ENCODE measurements around the gene SIX3. TPM values are rescaled to one million over a fixed set of nuclear protein-coding genes. Genes with fewer than 3 reads are reported as not detected.

The SIX3 gene
- total and polyA plus RNA-seq, 2 experiments from 2014 or later, result not detected

DNA sequence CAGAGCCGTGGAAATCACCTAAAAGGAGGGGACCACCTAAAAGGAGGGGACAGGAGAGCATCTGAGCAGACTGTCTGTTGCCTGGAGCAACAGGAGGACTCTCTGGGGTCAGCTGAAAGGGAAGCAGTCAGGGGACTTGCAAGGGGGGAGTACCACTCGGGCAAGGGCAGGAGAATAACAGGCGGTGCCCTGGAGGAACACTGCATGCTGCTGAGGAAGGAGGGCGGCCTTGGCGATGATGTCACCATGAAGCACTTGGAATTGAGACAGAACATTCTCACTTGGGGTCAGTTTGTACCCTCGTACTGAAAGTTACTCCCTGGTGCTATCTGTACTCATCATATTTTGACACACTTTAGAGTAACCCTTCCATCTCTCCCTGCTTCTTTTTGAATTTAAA is 18.4 kb downstream of the SIX3 start:
- peaks cover 6% of the 10 kb centered on the region for H3F3A ChIP-seq (ENCODE audit: insufficient read depth)
- no peak overlapping the region for H3K9ac ChIP-seq
- H3K27me3 ChIP-seq (replicated peaks; ENCODE audit: insufficient read depth), result peaks cover 7% of the 10 kb centered on the region; the same call in 1 of the 2 replicates
- no peak overlapping the region for H3K4me2 ChIP-seq (ENCODE audit: unreplicated experiment)
- 20 to 27% methylated on average over 6 of the region's 6 CpGs for WGBS, 2 experiments (ENCODE audit: low coverage in 1 of 2, low lambda C conversion rate in 2 of 2, missing lambda C conversion rate in 2 of 2)
- H3K36me3 ChIP-seq (ENCODE audit: low read depth), result no peaks in the 10 kb centered on the region
- no peaks in the 10 kb centered on the region for H3K79me2 ChIP-seq (ENCODE audit: insufficient read depth)
- no peaks in the 10 kb centered on the region for H3K9me3 ChIP-seq (ENCODE audit: low read depth)
- H3K4me3 ChIP-seq, result no peak overlapping the region
- in situ Hi-C loops (cut with MboI), result loop anchor here (10.0 to 25.0 kb wide), 2 partner anchors 485 to 923 kb away; no protein-coding TSS in a partner anchor
- peak; percentile 50 for DNase-seq
- peaks cover 23% of the 10 kb centered on the region for H3K4me1 ChIP-seq (ENCODE audit: insufficient read depth)
- no peak overlapping the region for H2AFZ ChIP-seq
- TF ChIP-seq EZH2phosphoT487 (IDR thresholded peaks at IDR 0.05; ENCODE audit: insufficient read depth, low read depth) (no peak), EZH2 (IDR thresholded peaks at IDR 0.05; ENCODE audit: insufficient read depth, poor library complexity, severe bottlenecking) (no peak)
- no peaks in the 10 kb centered on the region for H4K20me1 ChIP-seq (ENCODE audit: insufficient read depth)
- no peak overlapping the region for H3K27ac ChIP-seq
- no peaks in the 10 kb centered on the region for H3K9me2 ChIP-seq (ENCODE audit: insufficient read depth)

DNA sequence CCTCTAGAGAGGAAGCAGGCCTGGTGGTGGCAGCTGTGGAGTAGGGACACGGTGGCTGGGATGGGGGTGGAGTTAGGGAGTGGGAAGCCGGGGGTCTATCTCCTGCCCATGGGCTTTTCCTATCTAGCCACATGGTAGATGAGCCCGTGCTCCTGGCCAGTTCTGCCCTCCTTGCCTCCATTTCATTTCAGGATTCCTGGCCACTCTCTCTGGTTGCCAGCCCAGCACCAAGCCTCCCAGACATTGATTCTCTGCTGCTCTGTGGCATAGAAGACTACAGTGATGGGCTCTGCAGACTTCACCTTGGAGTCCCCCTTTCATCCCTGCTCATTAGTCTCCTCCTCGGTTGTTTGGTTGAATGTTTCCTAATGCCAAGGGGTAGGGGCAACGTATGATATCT is 19.4 kb downstream of the SIX3 start:
- H3K4me3 ChIP-seq, result no peak overlapping the region
- H3K4me2 ChIP-seq (ENCODE audit: unreplicated experiment), result no peak overlapping the region
- in situ Hi-C loops (cut with MboI), result loop anchor here (25.0 kb wide), 1 partner anchor 924 kb away; no protein-coding TSS in a partner anchor
- H3K9me2 ChIP-seq (ENCODE audit: insufficient read depth), result no peaks in the 10 kb centered on the region
- peaks cover 6% of the 10 kb centered on the region for H3F3A ChIP-seq (ENCODE audit: insufficient read depth)
- H3K9me3 ChIP-seq (ENCODE audit: low read depth), result no peaks in the 10 kb centered on the region
- H3K36me3 ChIP-seq (ENCODE audit: low read depth), result no peaks in the 10 kb centered on the region
- H3K4me1 ChIP-seq (ENCODE audit: insufficient read depth), result peaks cover 34% of the 10 kb centered on the region
- 89 to 93% methylated on average over 5 of the region's 5 CpGs for WGBS, 2 experiments (ENCODE audit: low coverage in 1 of 2, low lambda C conversion rate in 2 of 2, missing lambda C conversion rate in 2 of 2)
- no peaks in the 10 kb centered on the region for H4K20me1 ChIP-seq (ENCODE audit: insufficient read depth)
- no peak overlapping the region for H3K27ac ChIP-seq
- TF ChIP-seq EZH2phosphoT487 (IDR thresholded peaks at IDR 0.05; ENCODE audit: insufficient read depth, low read depth) (no peak), EZH2 (IDR thresholded peaks at IDR 0.05; ENCODE audit: insufficient read depth, poor library complexity, severe bottlenecking) (no peak)
- no peak overlapping the region for H2AFZ ChIP-seq
- no peaks in the 10 kb centered on the region for H3K27me3 ChIP-seq (replicated peaks; ENCODE audit: insufficient read depth)
- H3K79me2 ChIP-seq (ENCODE audit: insufficient read depth), result no peaks in the 10 kb centered on the region
- H3K9ac ChIP-seq, result no peak overlapping the region
- DNase-seq, result no peak

DNA sequence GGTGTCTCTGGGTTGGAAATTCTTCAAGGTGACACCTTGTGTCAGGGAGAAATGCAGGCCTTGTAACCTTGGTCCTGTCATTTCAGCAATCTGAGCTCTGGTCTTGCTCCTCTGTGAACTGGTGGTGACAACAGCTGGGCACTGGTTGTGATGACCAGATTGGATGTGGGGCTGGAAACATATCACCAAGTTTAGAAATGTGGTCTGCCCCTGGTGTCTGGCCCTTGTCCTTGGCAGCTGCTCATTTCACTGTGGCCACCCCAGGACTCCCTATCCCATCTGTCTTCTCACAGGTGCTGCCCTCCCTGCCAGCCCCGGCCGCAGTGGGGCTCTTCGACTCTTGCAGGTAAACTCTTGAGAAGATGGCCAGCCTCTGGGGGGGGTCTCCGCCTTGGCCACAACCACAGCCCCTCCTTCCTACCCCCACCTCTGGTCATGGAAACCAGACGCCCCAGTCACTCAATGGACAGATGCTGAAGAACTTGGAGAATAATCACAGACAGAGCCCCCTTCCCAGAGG is 20.7 kb downstream of the SIX3 start:
- Histone ChIP-seq H3F3A (ENCODE audit: insufficient read depth) (peaks cover 6% of the 10 kb centered on the region), H3K4me3 (no peak overlapping the region), H3K27me3 (replicated peaks; ENCODE audit: insufficient read depth) (no peaks in the 10 kb centered on the region), H3K27ac (no peak overlapping the region), H2AFZ (no peak overlapping the region), H3K36me3 (ENCODE audit: low read depth) (no peaks in the 10 kb centered on the region), H3K9ac (no peak overlapping the region), H3K9me3 (ENCODE audit: low read depth) (no peaks in the 10 kb centered on the region), H3K79me2 (ENCODE audit: insufficient read depth) (no peaks in the 10 kb centered on the region), H3K4me1 (ENCODE audit: insufficient read depth) (peaks cover 34% of the 10 kb centered on the region), H3K4me2 (ENCODE audit: unreplicated experiment) (no peak overlapping the region), H4K20me1 (ENCODE audit: insufficient read depth) (no peaks in the 10 kb centered on the region), H3K9me2 (ENCODE audit: insufficient read depth) (no peaks in the 10 kb centered on the region)
- 92 to 96% methylated on average over 5 of the region's 5 CpGs for WGBS, 2 experiments (ENCODE audit: low coverage in 1 of 2, low lambda C conversion rate in 2 of 2, missing lambda C conversion rate in 2 of 2)
- no peak for DNase-seq
- TF ChIP-seq EZH2phosphoT487 (IDR thresholded peaks at IDR 0.05; ENCODE audit: insufficient read depth, low read depth), result no peak
- TF ChIP-seq EZH2 (IDR thresholded peaks at IDR 0.05; ENCODE audit: insufficient read depth, poor library complexity, severe bottlenecking), result no peak
- in situ Hi-C loops (cut with MboI), result loop anchor here (25.0 kb wide), 1 partner anchor 925 kb away; no protein-coding TSS in a partner anchor

DNA sequence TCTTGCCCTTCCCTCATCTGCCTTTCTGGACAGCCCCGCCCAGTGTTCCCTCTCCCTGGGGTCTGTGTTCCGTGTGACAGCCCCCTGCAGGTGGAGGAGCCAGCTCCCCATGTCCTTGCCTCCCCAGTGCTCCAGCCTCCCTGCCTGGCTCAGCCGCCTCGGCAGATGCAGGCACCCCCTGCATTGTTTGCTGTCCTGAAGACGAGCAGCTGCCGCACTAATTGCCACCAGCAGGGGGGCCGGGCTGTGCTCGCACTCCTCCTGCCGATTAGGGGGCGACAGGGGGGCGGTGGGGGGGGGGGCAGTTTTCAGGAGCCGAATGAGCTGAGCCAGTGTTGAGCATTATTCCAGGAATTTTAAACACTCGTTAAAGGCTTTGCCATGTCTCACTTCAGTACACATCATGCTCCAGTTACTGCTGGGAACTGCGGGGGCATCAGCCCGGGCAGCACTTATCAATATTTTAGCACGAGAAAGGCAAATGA is 23.3 kb downstream of the SIX3 start:
- H3K9me2 ChIP-seq (ENCODE audit: insufficient read depth), result no peaks in the 10 kb centered on the region
- no peaks in the 10 kb centered on the region for H3K79me2 ChIP-seq (ENCODE audit: insufficient read depth)
- H3K27me3 ChIP-seq (replicated peaks; ENCODE audit: insufficient read depth), result no peaks in the 10 kb centered on the region
- H3K4me1 ChIP-seq (ENCODE audit: insufficient read depth), result peaks cover 19% of the 10 kb centered on the region
- H3F3A ChIP-seq (ENCODE audit: insufficient read depth), result no peaks in the 10 kb centered on the region
- H3K4me2 ChIP-seq (ENCODE audit: unreplicated experiment), result peak overlapping the region; percentile 39
- in situ Hi-C loops (cut with MboI), result loop anchor here (25.0 kb wide), 1 partner anchor 927 kb away; no protein-coding TSS in a partner anchor
- H3K36me3 ChIP-seq (ENCODE audit: low read depth), result no peaks in the 10 kb centered on the region
- H2AFZ ChIP-seq, result no peak overlapping the region
- no peak overlapping the region for H3K27ac ChIP-seq
- H3K9me3 ChIP-seq (ENCODE audit: low read depth), result no peaks in the 10 kb centered on the region
- H4K20me1 ChIP-seq (ENCODE audit: insufficient read depth), result no peaks in the 10 kb centered on the region
- no peak for TF ChIP-seq EZH2 (IDR thresholded peaks at IDR 0.05; ENCODE audit: insufficient read depth, poor library complexity, severe bottlenecking)
- TF ChIP-seq EZH2phosphoT487 (IDR thresholded peaks at IDR 0.05; ENCODE audit: insufficient read depth, low read depth), result no peak
- WGBS, 2 experiments (ENCODE audit: low coverage in 1 of 2, low lambda C conversion rate in 2 of 2, missing lambda C conversion rate in 2 of 2), result 6 to 17% methylated on average over 6 to 15 of the region's 16 CpGs
- no peak overlapping the region for H3K4me3 ChIP-seq
- 0 out of 2 replicates have a peak overlapping the region, but pooled peaks have one; percentile 20 for H3K9ac ChIP-seq
- peak; percentile 72 for DNase-seq

Measured in GM23248 (cell line).